Inflammatory macrophage treated with lipopolysaccharide for 4 hours (primary cell): ENCODE results near the gene PHF1.

ENCODE experiments used
- DNase-seq: peaks from one replicate; pipeline ENCODE4 v3.0.0-alpha.2; 2020

Gene PHF1

GRCh38 chr6:33418690-33419291 lies 8.0 kb downstream of the PHF1 start:
- DNase-seq = peak; percentile 50

- no peak for DNase-seq
These were observed 9.0 kb downstream of the PHF1 start, which contains the start of gene SYNGAP1 for GRCh38 chr6:33419580-33420490. SYNGAP1 (plus strand) TSS chr6:33420065; CDS start chr6:33420265, 200 bp downstream.

- no peak for DNase-seq
These were observed 9.9 kb downstream of the PHF1 start for GRCh38 chr6:33420491-33421343.

GRCh38 chr6:33421344-33421643 lies 10.5 kb downstream of the PHF1 start:
- DNase-seq = no peak

GRCh38 chr6:33423777-33424176 lies 13.0 kb downstream of the PHF1 start:
- DNase-seq = no peak

- DNase-seq = peak; percentile 24
These were observed 14.2 kb downstream of the PHF1 start for GRCh38 chr6:33424855-33425667.

GRCh38 chr6:33425668-33426577 lies 15.1 kb downstream of the PHF1 start:
- peak; percentile 59 for DNase-seq

GRCh38 chr6:33426590-33427511 lies 16.0 kb downstream of the PHF1 start:
- no peak for DNase-seq

- DNase-seq = peak; percentile 29
These were observed 16.9 kb downstream of the PHF1 start for GRCh38 chr6:33427585-33428223.

- peak; percentile 22 for DNase-seq
These were observed 17.6 kb downstream of the PHF1 start for GRCh38 chr6:33428224-33428965.

GRCh38 chr6:33428966-33429749 lies 18.3 kb downstream of the PHF1 start:
- no peak for DNase-seq

- DNase-seq = no peak
These were observed 18.9 kb downstream of the PHF1 start for GRCh38 chr6:33429750-33430052.

GRCh38 chr6:33430334-33430733 lies 19.5 kb downstream of the PHF1 start:
- DNase-seq = no peak

- peak; percentile 35 for DNase-seq
These were observed 20.4 kb downstream of the PHF1 start for GRCh38 chr6:33430991-33431879.

- no peak for DNase-seq
These were observed 21.2 kb downstream of the PHF1 start for GRCh38 chr6:33431880-33432541.

GRCh38 chr6:33432546-33432945 lies 21.7 kb downstream of the PHF1 start:
- DNase-seq = no peak
